Hepatocyte (in vitro differentiated cells): ENCODE measurements around the gene HM13.

Experiments used
- EZH2 ChIP-seq: fragments of 200-600 bp; sonication (generic); IDR thresholded peaks from 2 replicates; pipeline ENCODE4 v1.6.1; 2016; ENCODE audit warnings: antibody characterized with exemption, mild to moderate bottlenecking, borderline replicate concordance
- EZH2phosphoT487 ChIP-seq: fragments of 200-600 bp; sonication (generic); IDR thresholded peaks from one replicate; pipeline ENCODE4 v1.6.1; 2018; ENCODE audit warnings: antibody characterized with exemption, mild to moderate bottlenecking, low read depth, moderate library complexity; ENCODE audit not compliant: unreplicated experiment, severe bottlenecking
- TF ChIP-seq, protein P1 (sequence below): fragments of 200-600 bp; sonication (generic); IDR thresholded peaks from 2 replicates; pipeline ENCODE4 v1.5.1; 2016; ENCODE audit warnings: antibody characterized with exemption, mild to moderate bottlenecking; ENCODE audit not compliant: poor library complexity

DNA sequence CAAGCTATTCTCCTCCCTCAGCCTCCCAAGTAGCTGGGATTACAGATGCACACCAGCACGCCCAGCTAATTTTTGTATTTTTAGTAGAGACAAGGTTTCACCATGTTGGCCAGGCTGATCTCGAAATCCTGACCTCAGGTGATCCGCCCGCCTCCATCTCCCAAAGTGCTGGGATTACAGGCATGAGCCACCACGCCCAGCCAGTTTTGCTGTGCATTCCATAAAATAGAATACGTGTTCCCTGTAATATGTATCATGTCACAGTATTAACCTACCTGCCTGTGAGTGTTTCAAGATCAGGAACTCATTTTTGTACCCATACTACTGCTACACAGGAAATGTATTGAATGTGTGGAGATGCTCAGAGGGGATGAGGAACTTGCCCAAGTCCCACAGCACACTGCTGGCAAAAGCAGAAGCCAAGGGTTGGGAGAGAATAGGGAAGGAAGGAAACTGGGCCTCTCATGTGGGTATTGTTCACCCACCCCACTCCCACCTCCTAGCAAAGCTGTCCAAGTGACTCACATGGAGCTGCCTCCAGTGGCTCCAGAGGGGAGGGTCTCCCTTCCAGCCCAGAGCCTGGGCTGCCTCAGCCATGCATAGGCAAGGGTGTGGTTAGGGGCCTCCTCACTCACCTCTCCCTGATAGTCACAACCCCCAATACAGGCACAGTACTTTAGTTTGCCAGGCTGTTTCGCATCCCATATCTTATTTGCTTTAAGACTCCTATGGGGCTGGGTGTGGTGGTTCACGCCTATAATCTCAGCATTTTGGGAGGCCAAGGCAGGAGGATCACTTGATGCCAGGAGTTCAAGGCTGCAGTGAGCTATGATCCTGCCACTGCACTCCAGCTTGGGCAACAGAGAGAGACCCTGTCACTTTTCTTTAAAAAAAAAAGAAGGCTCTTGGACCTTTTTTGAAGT, 9.4 kb downstream of the HM13 start:
- TF ChIP-seq, protein P1, sequence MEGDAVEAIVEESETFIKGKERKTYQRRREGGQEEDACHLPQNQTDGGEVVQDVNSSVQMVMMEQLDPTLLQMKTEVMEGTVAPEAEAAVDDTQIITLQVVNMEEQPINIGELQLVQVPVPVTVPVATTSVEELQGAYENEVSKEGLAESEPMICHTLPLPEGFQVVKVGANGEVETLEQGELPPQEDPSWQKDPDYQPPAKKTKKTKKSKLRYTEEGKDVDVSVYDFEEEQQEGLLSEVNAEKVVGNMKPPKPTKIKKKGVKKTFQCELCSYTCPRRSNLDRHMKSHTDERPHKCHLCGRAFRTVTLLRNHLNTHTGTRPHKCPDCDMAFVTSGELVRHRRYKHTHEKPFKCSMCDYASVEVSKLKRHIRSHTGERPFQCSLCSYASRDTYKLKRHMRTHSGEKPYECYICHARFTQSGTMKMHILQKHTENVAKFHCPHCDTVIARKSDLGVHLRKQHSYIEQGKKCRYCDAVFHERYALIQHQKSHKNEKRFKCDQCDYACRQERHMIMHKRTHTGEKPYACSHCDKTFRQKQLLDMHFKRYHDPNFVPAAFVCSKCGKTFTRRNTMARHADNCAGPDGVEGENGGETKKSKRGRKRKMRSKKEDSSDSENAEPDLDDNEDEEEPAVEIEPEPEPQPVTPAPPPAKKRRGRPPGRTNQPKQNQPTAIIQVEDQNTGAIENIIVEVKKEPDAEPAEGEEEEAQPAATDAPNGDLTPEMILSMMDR = no peak
- TF ChIP-seq EZH2 (no peak), EZH2phosphoT487 (no peak)
